HG02840 (cell line): ENCODE measurements around the gene PDIA2.
"Not testable (repeated sequence)": the region's sequence is repeated elsewhere in the genome, so short reads cannot be mapped to it uniquely, and the experiment has no call there.

Experiments used
- ATAC-seq: cut with Tn5 transposase; IDR thresholded peaks from one replicate; pipeline ENCODE4 v1.9.1; 2021; ENCODE audit warnings: mild to moderate bottlenecking, moderate library complexity, moderate number of reproducible peaks; ENCODE audit not compliant: unreplicated experiment, low FRiP score

Gene PDIA2

GRCh38 chr16:263182-263774 lies 19.7 kb upstream of the PDIA2 start:
- ATAC-seq = no peak

- no peak for ATAC-seq
These were observed 19.0 kb upstream of the PDIA2 start for GRCh38 chr16:263944-264343.

- ATAC-seq = no peak
These were observed 18.5 kb upstream of the PDIA2 start for GRCh38 chr16:264440-264951.

GRCh38 chr16:265002-265529 lies 17.9 kb upstream of the PDIA2 start:
- ATAC-seq = no peak

GRCh38 chr16:265711-266110 lies 17.3 kb upstream of the PDIA2 start:
- no peak for ATAC-seq

GRCh38 chr16:266258-267164 lies 16.5 kb upstream of the PDIA2 start:
- no peak for ATAC-seq

- not testable (repeated sequence) for ATAC-seq
These were observed 15.4 kb upstream of the PDIA2 start for GRCh38 chr16:267562-267961.

- no peak for ATAC-seq
These were observed 14.6 kb upstream of the PDIA2 start for GRCh38 chr16:268141-269053.

- ATAC-seq = no peak
These were observed 13.7 kb upstream of the PDIA2 start for GRCh38 chr16:269061-269796.

GRCh38 chr16:270381-271255 lies 12.3 kb upstream of the PDIA2 start:
- no peak for ATAC-seq

GRCh38 chr16:272633-273546 lies 10.1 kb upstream of the PDIA2 start:
- no peak for ATAC-seq

GRCh38 chr16:273547-274421 lies 9.2 kb upstream of the PDIA2 start:
- ATAC-seq = no peak

GRCh38 chr16:275041-275641 lies 7.8 kb upstream of the PDIA2 start:
- ATAC-seq = no peak

GRCh38 chr16:275786-276232 lies 7.2 kb upstream of the PDIA2 start, which contains the start of gene RGS11:
Gene RGS11 (minus strand): TSS chr16:275944. CDS start chr16:275911, 33 bp downstream.
- ATAC-seq = no peak

GRCh38 chr16:276426-277077 lies 6.4 kb upstream of the PDIA2 start:
- ATAC-seq = no peak

GRCh38 chr16:278863-279366 lies 4.0 kb upstream of the PDIA2 start:
- ATAC-seq = no peak
